HG03196 (cell line): ENCODE measurements around the gene MED15.

Experiments
- ATAC-seq: cut with Tn5 transposase; IDR thresholded peaks from one replicate; pipeline ENCODE4 v1.9.1; 2021; ENCODE audit not compliant: unreplicated experiment

The MED15 gene

GRCh38 chr22:20550057-20550817 is 42.8 kb downstream of the MED15 start:
- ATAC-seq, result no peak

- ATAC-seq, result no peak
Measured at GRCh38 chr22:20550851-20551744, 43.7 kb downstream of the MED15 start.

DNA sequence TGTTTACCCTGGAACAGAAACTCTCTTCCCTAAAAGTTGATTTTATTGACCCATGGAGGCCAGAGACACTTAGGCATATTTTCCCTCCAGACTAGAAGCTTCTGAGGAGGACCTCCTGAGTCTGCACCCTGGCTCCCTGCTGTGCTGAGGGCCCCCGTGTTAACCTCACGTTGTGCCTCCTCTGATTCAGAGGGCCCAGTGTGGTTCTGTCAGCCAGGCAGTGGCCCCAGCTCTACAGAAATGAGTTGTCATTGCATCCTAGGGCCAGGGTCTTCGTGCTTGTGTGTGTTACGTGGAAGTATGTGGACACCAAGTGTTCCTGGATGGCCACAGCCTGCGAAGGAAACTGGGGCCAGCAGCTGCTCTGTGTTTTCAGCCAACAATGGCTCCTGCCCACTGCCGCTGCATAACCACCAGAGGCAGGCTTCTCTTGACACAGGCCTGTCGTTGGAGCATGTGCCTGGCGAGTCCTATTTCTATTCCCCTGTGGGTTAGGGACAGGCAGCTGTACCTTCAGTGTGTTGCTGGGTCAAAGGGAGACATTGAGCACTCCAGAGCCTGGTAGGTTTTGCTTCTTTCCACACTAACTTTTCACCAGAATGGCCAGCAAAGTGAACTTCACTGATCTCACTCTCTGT is 44.5 kb downstream of the MED15 start:
- ATAC-seq, result no peak

DNA sequence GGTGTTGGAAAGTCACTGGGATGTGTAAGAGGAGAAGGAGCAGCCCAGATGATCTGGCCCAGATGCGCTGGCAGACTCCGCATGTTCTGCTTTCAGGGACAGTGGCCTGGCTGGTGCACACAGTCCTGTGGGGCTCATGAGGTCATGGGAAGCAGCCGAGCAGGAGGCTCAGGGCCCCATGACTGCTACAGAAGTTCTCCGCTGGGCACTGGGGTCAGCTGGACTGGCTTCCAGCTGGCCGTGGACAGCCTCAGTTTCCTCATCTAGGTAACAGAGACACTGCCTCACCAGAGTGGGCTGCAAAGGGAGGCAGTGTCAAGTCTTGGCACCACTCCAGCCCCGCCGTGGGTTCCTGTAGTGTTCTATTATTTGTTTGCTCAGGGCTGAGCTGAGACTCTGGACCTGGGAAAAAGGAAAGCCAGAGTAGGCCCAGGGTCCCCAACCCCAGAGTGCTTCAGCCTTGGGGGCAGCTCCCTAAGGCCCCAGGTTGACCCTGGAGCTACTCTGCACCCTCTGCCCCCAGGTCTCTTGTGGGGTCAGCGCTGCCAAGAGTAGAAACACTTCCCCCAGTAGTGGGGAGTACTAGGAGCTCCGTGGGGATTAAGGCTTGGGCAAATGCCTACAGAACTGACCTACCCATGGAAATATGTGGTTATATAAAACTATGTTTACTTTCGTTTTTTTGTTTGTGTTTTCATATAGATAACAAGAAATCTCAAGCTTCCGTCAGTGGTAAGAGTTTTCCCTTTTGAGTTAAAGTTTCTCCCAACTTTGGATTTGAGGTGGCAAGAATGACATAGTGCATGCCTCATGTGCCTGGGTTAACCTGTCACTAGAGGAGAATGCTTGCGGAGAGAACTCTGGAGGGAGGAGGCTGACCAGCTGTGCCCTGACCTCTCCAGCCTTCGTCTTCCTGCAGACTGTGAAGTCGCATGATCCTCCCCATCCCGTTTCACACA is 45.3 kb downstream of the MED15 start:
- ATAC-seq, result no peak

- ATAC-seq, result no peak
Measured at GRCh38 chr22:20553947-20554741, 46.7 kb downstream of the MED15 start.

- ATAC-seq, result no peak
Measured at GRCh38 chr22:20554824-20555223, 47.4 kb downstream of the MED15 start.

DNA sequence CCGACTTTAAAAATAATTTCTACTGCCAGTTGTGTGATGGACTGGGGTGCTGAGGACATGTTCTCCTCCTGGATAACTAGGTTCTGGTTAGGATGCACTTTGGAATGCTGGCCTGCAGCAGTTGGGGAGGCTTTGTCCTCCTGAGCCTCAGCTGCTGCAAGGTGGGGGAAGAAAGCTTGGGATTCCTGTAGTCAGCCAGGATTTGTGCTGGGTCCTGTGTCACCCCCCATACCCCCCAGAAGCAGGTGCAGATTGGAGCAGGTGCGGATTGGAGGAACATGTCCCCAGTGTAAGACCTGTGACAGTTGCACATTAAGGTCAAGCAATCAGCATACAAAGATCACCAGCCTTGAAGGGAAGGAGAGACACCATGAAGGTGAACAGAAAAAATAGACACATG is 51.1 kb downstream of the MED15 start:
- no peak for ATAC-seq

GRCh38 chr22:20559174-20559760 is 51.9 kb downstream of the MED15 start:
- ATAC-seq, result no peak

DNA sequence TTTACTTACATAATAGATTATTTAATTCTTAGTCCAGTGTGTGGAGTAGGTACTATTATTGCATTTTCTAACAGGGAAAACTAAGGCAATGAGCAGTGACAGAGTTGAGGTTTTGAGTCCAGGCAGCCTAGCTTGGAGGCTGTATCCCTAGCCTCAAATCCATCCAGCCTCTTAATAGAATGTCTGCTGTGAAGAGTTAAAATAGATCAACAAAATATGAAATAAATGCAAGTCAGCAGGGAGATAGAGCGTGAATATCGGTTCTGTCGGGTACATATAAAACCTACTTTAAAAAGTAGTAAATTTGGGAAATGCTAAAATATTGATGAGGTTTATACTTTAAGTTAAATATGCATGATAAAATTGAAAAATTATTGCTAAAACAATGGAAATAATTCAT is 53.3 kb downstream of the MED15 start:
- ATAC-seq, result no peak

DNA sequence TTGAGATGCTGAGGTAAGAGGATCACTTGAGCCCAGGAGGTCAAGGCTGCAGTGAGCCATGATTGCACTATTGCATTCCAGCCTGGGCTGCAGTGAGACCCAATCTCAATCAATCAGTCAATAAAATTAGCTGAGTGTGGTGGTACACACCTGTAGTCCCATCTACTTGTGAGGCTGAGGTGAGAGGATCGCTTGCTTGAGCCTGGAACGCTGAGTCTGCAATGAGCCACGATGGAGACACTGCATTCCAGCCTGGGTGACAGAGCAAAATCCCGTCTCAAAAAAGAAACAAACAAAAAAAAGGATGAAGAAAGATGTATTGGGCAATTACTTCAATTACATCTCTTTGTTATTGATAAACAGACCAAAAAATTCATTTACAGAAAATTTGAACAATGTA is 54.5 kb downstream of the MED15 start:
- ATAC-seq, result no peak

DNA sequence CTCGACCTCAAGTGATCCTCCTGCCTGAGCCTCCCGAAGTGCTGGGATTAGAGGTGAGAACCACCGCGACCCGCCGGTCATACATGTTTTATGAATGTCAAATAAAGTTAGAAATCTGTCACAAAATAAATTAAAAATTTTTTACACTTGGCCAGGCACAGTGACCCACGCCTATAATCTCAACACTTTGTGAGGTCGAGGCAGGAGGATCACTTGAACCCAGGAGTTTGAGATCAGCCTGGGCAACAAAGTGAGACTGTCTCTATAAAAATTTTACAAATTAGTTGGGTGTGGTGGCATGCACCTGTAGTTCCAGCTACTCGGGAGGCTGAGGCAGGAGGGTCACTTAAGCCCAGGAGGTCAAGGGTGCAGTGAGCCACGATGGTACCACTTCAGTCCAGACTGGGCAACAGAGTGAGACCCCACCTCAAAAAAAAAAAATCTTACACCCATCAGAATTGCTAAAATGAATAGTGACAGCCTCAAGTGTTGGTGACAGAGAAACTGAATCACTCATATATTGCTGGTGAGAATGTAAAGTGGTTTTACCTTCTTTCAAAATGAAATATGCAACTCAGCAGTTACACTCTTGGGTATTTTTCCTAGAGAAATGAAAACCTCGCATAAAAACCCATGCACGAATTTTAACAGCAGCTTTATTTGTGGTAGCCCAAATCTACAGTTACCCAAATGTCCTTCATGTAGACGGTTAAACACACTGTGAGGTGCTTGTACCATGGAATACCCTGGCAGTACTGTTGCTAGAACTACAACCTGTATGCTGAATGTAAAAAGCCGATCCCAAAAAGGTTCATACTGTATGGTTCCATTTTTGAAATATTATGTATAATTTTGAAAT is 55.4 kb downstream of the MED15 start:
- no peak for ATAC-seq

- ATAC-seq, result no peak
Measured at GRCh38 chr22:20563466-20563906, 56.1 kb downstream of the MED15 start.

- ATAC-seq, result no peak
Measured at GRCh38 chr22:20563941-20564371, 56.5 kb downstream of the MED15 start.

GRCh38 chr22:20565079-20565734 is 57.8 kb downstream of the MED15 start:
- no peak for ATAC-seq

GRCh38 chr22:20565761-20566160 is 58.4 kb downstream of the MED15 start:
- no peak for ATAC-seq

DNA sequence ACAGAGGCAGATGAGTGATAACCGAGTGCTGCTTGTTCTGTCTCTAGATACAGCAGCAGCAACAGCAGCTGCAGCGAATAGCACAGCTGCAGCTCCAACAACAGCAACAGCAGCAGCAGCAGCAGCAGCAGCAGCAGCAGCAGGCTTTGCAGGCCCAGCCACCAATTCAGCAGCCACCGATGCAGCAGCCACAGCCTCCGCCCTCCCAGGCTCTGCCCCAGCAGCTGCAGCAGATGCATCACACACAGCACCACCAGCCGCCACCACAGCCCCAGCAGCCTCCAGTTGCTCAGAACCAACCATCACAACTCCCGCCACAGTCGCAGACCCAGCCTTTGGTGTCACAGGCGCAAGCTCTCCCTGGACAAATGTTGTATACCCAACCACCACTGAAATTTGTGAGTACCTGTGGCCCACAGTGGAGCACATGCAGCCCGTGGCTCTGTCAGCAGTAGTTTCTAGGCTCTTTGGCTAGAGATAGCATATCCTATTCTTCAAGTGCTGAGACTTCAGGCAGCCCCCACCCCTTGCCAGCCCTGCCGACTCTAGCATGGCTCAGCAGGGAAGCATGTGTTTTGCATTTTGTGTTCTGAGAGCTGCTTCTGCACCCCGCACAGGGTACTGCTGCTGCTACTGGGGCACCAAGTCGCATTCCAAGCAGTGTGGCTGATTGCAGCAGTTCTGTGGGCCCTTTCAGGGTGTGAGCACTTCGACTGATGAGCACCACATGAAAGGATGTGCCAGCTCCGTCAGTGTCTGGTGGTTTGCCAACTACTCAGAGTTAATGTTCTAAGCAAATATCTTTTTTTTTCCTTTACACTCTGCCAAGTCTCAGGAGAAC is 59.2 kb downstream of the MED15 start:
- ATAC-seq, result no peak

- ATAC-seq, result no peak
Measured at GRCh38 chr22:20567371-20567847, 60.0 kb downstream of the MED15 start.
